ENCODE data around the gene ZFYVE28.
"Not testable (repeated sequence)": the region's sequence is repeated elsewhere in the genome, so short reads cannot be mapped to it uniquely, and the experiment has no call there.

Gene ZFYVE28

DNA sequence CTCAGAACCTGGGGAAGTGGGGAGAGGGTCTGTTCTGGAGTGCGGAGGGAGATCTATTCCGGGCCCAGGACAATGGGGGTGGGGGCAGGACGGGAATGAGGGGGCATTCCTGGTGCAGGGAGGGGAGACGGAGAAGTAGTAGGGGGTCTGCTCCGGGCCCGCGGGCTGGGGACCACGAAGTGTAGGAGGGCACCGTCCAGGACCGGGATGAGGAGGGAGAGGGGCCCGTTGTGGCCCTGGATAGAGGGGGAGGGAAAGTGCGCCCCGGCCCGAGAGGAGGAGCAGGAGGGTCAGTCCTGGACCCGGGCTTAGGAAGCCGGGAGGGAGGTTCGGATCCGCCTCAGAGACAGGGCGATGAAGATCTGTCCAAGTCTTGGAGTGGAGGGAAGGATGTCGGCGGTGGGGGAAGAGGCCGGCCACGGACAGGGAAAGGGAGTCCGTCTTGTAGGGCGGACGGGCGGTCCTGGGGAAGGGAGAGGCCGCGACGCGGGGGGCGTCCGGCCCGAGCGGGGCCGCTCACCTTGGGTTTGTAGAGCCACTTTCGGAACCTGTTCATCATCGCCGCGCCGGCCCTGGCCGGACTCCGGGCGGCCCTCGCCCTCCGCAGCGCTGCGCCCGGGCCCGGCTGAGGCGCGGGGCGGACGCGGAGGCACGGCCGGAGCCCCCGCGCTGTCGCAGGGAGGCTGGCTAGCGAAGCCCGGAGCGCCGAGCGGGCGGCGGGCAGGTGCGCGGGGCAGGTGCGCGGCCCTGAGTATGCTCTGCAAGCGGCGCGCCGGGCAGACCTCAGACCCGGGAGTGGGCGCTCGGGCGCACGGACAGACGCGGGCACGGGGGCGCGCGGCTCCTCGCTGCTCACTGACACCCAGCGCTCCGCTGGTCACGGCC lies at the start of gene ZFYVE28:
Gene ZFYVE28 (minus strand): TSS at position 881 of the 885 bp plus-strand sequence. CDS start 322 bp downstream, at position 559.
- Histone ChIP-seq H3K4me3 (ENCODE audit: low read depth in 1 of 2, low read length in 2 of 2) (peak within 1 kb of the TSS; percentile 67 to 86), H3K9me3 (ENCODE audit: control insufficient read depth in 1 of 2, low read length in 2 of 2) (no peaks in the 10 kb centered on the region), H3K27me3 (ENCODE audit: low read depth, low read length) (peaks cover 14% of the 10 kb centered on the region), H3K36me3 (ENCODE audit: control insufficient read depth in 1 of 2, insufficient read depth in 2 of 2, low read length in 2 of 2) (no peaks in the 10 kb centered on the region), H3K27ac (ENCODE audit: low read length) (no peak within 1 kb of the TSS), H3K4me1 (ENCODE audit: control insufficient read depth in 1 of 2, insufficient read depth in 2 of 2, low read length in 2 of 2) (peaks cover 8 to 32% of the 10 kb centered on the region in 2 donors)

DNA sequence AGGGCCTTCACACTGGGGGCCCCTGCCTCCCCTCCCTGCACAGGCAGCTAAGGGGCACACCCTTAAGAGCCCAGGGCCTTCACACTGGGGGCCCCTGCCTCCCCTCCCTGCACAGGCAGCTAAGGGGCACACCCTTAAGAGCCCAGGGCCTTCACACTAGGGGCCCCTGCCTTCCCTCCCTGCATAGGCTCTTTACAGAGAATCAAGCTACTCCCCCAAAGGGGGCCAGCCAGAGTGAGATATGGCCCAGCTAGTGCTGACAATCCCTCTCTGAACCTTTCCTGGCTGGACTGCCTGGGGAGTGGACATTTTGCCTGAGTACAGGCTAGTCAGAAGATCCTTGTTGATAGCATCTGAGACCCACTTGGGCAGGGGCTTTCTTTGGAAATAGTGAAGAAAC lies 47.1 kb upstream of the ZFYVE28 start:
- H3K4me3 ChIP-seq (ENCODE audit: low read depth in 1 of 2, low read length in 2 of 2); H3K9me3 ChIP-seq (ENCODE audit: control insufficient read depth in 1 of 2, low read length in 2 of 2); H3K27me3 ChIP-seq (ENCODE audit: low read depth, low read length); H3K36me3 ChIP-seq (ENCODE audit: control insufficient read depth in 1 of 2, insufficient read depth in 2 of 2, low read length in 2 of 2); H3K27ac ChIP-seq (ENCODE audit: low read length): not testable (repeated sequence)
- peaks cover 6 to 19% of the 10 kb centered on the region in 2 donors for H3K4me1 ChIP-seq (ENCODE audit: control insufficient read depth in 1 of 2, insufficient read depth in 2 of 2, low read length in 2 of 2)

DNA sequence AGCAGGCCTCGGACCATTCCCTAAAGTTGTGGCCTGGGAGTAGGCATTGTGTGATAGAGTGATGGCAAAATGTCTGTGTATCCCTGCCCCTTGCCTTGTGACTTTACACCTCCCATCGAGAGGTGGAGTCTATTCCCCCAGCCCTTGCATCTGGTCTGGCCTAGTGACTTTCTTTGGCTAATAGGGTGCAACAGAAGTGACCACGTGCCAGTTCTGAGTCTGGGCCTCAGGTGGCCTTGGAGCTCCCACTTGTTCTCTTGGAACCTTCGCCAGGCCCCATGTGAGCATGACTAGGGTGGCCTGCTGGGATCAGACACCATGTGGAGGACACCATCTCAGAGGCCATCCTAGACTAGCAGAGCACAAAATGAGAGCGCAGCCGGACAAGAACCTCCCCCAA lies 46.6 kb upstream of the ZFYVE28 start:
- Histone ChIP-seq H3K36me3 (ENCODE audit: control insufficient read depth in 1 of 2, insufficient read depth in 2 of 2, low read length in 2 of 2) (peaks cover 0 to 4% of the 10 kb centered on the region in 2 donors), H3K27ac (ENCODE audit: low read length) (no peak overlapping the region), H3K9me3 (ENCODE audit: control insufficient read depth in 1 of 2, low read length in 2 of 2) (no peaks in the 10 kb centered on the region), H3K4me3 (ENCODE audit: low read depth in 1 of 2, low read length in 2 of 2) (no peak overlapping the region), H3K27me3 (ENCODE audit: low read depth, low read length) (no peaks in the 10 kb centered on the region), H3K4me1 (ENCODE audit: control insufficient read depth in 1 of 2, insufficient read depth in 2 of 2, low read length in 2 of 2) (peaks cover 1 to 14% of the 10 kb centered on the region in 2 donors)

DNA sequence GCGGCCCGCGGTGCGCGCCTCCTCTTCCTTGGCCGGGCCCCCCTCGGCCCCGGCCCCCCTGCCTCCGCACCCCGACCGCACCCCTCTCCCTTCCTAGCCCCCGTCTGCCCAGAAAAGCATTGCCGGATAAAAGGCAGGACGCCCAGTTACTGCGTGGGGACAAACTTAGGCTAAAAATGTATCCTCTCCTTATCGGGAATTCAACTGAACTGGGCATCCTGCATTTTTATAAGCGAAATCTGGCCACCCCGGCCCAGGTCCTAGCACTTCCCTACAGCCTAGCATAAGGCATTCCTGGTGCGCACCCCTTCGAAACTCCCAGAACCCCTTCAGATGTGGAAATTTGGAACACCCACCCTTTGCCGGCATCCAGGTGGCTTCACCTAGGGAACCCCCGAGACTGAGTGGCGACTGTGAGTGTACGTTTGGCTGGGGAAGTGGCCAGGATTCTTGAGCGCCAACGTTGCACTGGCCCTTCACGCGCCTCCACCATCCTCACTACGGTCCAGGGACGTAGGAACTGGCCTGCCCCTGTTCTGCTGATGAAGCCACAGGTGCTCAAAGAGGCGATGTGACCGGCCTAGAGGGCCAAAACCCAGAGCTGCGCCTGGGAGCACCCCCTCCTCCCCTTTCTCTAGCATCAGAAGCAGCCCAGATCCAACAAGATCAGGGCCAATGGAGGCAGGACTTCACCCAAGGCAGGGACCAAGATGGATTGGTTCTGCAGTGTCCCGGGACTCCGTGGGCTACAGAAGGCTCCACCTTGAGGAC lies 44.7 kb upstream of the ZFYVE28 start:
- Histone ChIP-seq H3K27me3 (ENCODE audit: low read depth, low read length) (no peaks in the 10 kb centered on the region), H3K27ac (ENCODE audit: low read length) (no peak overlapping the region), H3K36me3 (ENCODE audit: control insufficient read depth in 1 of 2, insufficient read depth in 2 of 2, low read length in 2 of 2) (no peaks in the 10 kb centered on the region), H3K4me1 (ENCODE audit: control insufficient read depth in 1 of 2, insufficient read depth in 2 of 2, low read length in 2 of 2) (peaks cover 0 to 11% of the 10 kb centered on the region in 2 donors), H3K9me3 (ENCODE audit: control insufficient read depth in 1 of 2, low read length in 2 of 2) (no peaks in the 10 kb centered on the region), H3K4me3 (ENCODE audit: low read depth in 1 of 2, low read length in 2 of 2) (peak overlapping the region; percentile 30 to 52)

GRCh38 chr4:2462218-2462991 lies 44.0 kb upstream of the ZFYVE28 start:
- Histone ChIP-seq H3K9me3 (ENCODE audit: control insufficient read depth in 1 of 2, low read length in 2 of 2) (no peaks in the 10 kb centered on the region), H3K27ac (ENCODE audit: low read length) (no peak overlapping the region), H3K36me3 (ENCODE audit: control insufficient read depth in 1 of 2, insufficient read depth in 2 of 2, low read length in 2 of 2) (no peaks in the 10 kb centered on the region), H3K4me3 (ENCODE audit: low read depth in 1 of 2, low read length in 2 of 2) (peak overlapping the region in 1 of 2 donors; percentile 52), H3K4me1 (ENCODE audit: control insufficient read depth in 1 of 2, insufficient read depth in 2 of 2, low read length in 2 of 2) (peaks cover 0 to 4% of the 10 kb centered on the region in 2 donors), H3K27me3 (ENCODE audit: low read depth, low read length) (no peaks in the 10 kb centered on the region)

GRCh38 chr4:2461246-2461960 lies 43.0 kb upstream of the ZFYVE28 start:
- peaks cover 0 to 4% of the 10 kb centered on the region in 2 donors for H3K4me1 ChIP-seq (ENCODE audit: control insufficient read depth in 1 of 2, insufficient read depth in 2 of 2, low read length in 2 of 2)
- no peak overlapping the region for H3K4me3 ChIP-seq (ENCODE audit: low read depth in 1 of 2, low read length in 2 of 2)
- no peaks in the 10 kb centered on the region for H3K27me3 ChIP-seq (ENCODE audit: low read depth, low read length)
- no peaks in the 10 kb centered on the region for H3K36me3 ChIP-seq (ENCODE audit: control insufficient read depth in 1 of 2, insufficient read depth in 2 of 2, low read length in 2 of 2)
- H3K9me3 ChIP-seq (ENCODE audit: control insufficient read depth in 1 of 2, low read length in 2 of 2) = no peaks in the 10 kb centered on the region
- no peak overlapping the region for H3K27ac ChIP-seq (ENCODE audit: low read length)

- no peaks in the 10 kb centered on the region for H3K36me3 ChIP-seq (ENCODE audit: control insufficient read depth in 1 of 2, insufficient read depth in 2 of 2, low read length in 2 of 2)
- H3K4me1 ChIP-seq (ENCODE audit: control insufficient read depth in 1 of 2, insufficient read depth in 2 of 2, low read length in 2 of 2) = peaks cover 0 to 4% of the 10 kb centered on the region in 2 donors
- H3K9me3 ChIP-seq (ENCODE audit: control insufficient read depth in 1 of 2, low read length in 2 of 2) = no peaks in the 10 kb centered on the region
- no peak overlapping the region for H3K27ac ChIP-seq (ENCODE audit: low read length)
- no peaks in the 10 kb centered on the region for H3K27me3 ChIP-seq (ENCODE audit: low read depth, low read length)
- H3K4me3 ChIP-seq (ENCODE audit: low read depth in 1 of 2, low read length in 2 of 2) = no peak overlapping the region
These were observed 41.3 kb upstream of the ZFYVE28 start for GRCh38 chr4:2459589-2460349.

GRCh38 chr4:2458546-2459491 lies 40.4 kb upstream of the ZFYVE28 start:
- Histone ChIP-seq H3K9me3 (ENCODE audit: control insufficient read depth in 1 of 2, low read length in 2 of 2) (no peaks in the 10 kb centered on the region), H3K4me3 (ENCODE audit: low read depth in 1 of 2, low read length in 2 of 2) (no peak overlapping the region), H3K36me3 (ENCODE audit: control insufficient read depth in 1 of 2, insufficient read depth in 2 of 2, low read length in 2 of 2) (no peaks in the 10 kb centered on the region), H3K27me3 (ENCODE audit: low read depth, low read length) (no peaks in the 10 kb centered on the region), H3K4me1 (ENCODE audit: control insufficient read depth in 1 of 2, insufficient read depth in 2 of 2, low read length in 2 of 2) (peaks cover 0 to 4% of the 10 kb centered on the region in 2 donors), H3K27ac (ENCODE audit: low read length) (no peak overlapping the region)

DNA sequence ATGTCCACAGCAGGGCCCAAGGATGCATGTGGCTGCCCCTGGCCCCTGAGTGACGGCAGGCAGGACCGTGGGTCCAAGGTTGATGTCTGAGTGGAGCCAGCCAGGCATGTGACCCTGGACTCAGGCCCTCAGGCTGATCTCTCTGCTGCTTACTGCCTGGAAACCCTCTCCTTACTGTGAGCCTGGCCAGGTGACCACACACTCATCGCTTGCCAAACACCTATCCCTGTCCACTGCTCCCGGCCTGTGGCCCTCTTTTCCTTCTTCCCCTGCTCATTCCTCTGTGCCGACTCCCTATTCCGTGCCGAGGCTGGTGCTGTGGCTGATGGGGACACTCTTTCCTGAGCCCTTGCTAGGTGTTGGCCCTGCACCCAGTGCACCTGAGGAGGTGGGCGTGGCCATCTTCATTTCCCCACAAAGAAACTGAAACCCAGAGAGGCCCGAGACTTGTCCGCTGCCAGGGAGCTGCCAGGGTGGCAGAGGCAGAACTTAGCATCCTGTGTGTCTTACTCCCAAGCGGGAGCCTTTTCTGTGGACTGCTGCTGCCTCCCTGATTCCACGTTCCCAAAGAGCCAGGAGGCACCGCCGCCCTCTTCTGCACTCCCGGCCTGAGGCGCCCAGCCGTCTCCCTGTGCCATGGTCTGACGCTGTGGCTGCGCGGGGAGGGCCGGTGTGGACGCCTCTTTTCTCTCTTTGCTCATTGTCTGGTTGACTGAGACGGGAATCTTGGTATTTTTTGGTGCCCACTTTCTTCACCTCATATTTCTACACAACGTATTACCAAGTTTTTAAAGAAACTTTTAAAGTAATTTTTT lies 39.2 kb upstream of the ZFYVE28 start:
- Histone ChIP-seq H3K4me3 (ENCODE audit: low read depth in 1 of 2, low read length in 2 of 2) (no peak overlapping the region), H3K9me3 (ENCODE audit: control insufficient read depth in 1 of 2, low read length in 2 of 2) (no peaks in the 10 kb centered on the region), H3K27me3 (ENCODE audit: low read depth, low read length) (no peaks in the 10 kb centered on the region), H3K27ac (ENCODE audit: low read length) (no peak overlapping the region), H3K4me1 (ENCODE audit: control insufficient read depth in 1 of 2, insufficient read depth in 2 of 2, low read length in 2 of 2) (peaks cover 0 to 4% of the 10 kb centered on the region in 2 donors), H3K36me3 (ENCODE audit: control insufficient read depth in 1 of 2, insufficient read depth in 2 of 2, low read length in 2 of 2) (no peaks in the 10 kb centered on the region)
